Skeletal muscle cell (primary cell): ENCODE measurements around the gene INTS3.

ENCODE experiments used
- DNase-seq: peaks from one replicate; pipeline ENCODE4 v3.0.0-alpha.2; 2010; ENCODE audit warnings: low read depth
- H3K4me3 ChIP-seq: 2 replicates; pipeline ENCODE4 v1.5.1; 2011; ENCODE audit warnings: low read depth, mild to moderate bottlenecking, control low read depth, low read length, moderate library complexity

INTS3 gene

GRCh38 chr1:153793261-153793972 lies 65.6 kb downstream of the INTS3 start:
- no peak overlapping the region for H3K4me3 ChIP-seq
- no peak for DNase-seq

GRCh38 chr1:153793973-153794615 lies 66.2 kb downstream of the INTS3 start:
- no peak overlapping the region for H3K4me3 ChIP-seq
- no peak for DNase-seq

GRCh38 chr1:153794624-153795329 lies 66.9 kb downstream of the INTS3 start:
- no peak for DNase-seq
- no peak overlapping the region for H3K4me3 ChIP-seq

GRCh38 chr1:153795330-153795837 lies 67.5 kb downstream of the INTS3 start:
- H3K4me3 ChIP-seq: no peak overlapping the region
- no peak for DNase-seq

- H3K4me3 ChIP-seq: no peak overlapping the region
- no peak for DNase-seq
Measured at GRCh38 chr1:153795934-153796785, 68.3 kb downstream of the INTS3 start.

GRCh38 chr1:153796786-153797659 lies 69.2 kb downstream of the INTS3 start:
- no peak for DNase-seq
- H3K4me3 ChIP-seq: no peak overlapping the region

GRCh38 chr1:153798468-153798780 lies 70.6 kb downstream of the INTS3 start:
- no peak for DNase-seq
- H3K4me3 ChIP-seq: no peak overlapping the region

- no peak overlapping the region for H3K4me3 ChIP-seq
- no peak for DNase-seq
Measured at GRCh38 chr1:153799016-153799415, 71.2 kb downstream of the INTS3 start.

- H3K4me3 ChIP-seq: no peak overlapping the region
- no peak for DNase-seq
Measured at GRCh38 chr1:153799566-153800465, 72.0 kb downstream of the INTS3 start.

GRCh38 chr1:153800516-153800915 lies 72.7 kb downstream of the INTS3 start:
- H3K4me3 ChIP-seq: no peak overlapping the region
- no peak for DNase-seq

GRCh38 chr1:153801028-153801625 lies 73.3 kb downstream of the INTS3 start:
- DNase-seq: no peak
- H3K4me3 ChIP-seq: no peak overlapping the region

- H3K4me3 ChIP-seq: no peak overlapping the region
- no peak for DNase-seq
Measured at GRCh38 chr1:153801786-153802697, 74.2 kb downstream of the INTS3 start.

GRCh38 chr1:153803470-153804056 lies 75.7 kb downstream of the INTS3 start:
- H3K4me3 ChIP-seq: no peak overlapping the region
- DNase-seq: no peak

- DNase-seq: no peak
- H3K4me3 ChIP-seq: no peak overlapping the region
Measured at GRCh38 chr1:153804112-153804511, 76.3 kb downstream of the INTS3 start.

GRCh38 chr1:153805042-153805745 lies 77.3 kb downstream of the INTS3 start:
- DNase-seq: peak; percentile 67
- H3K4me3 ChIP-seq: no peak overlapping the region
